ENCODE results near the gene HNF1B.
"Not testable (repeated sequence)": the region's sequence is repeated elsewhere in the genome, so short reads cannot be mapped to it uniquely, and the experiment has no call there.

Gene HNF1B

GRCh38 chr17:37699285-37699973 lies 45.4 kb downstream of the HNF1B start:
- DNase-seq, result no peak

GRCh38 chr17:37698911-37699255 lies 46.0 kb downstream of the HNF1B start:
- no peak for DNase-seq

GRCh38 chr17:37698132-37698910 lies 46.5 kb downstream of the HNF1B start:
- no peak for DNase-seq

GRCh38 chr17:37697381-37697780 lies 47.5 kb downstream of the HNF1B start:
- no peak for DNase-seq

GRCh38 chr17:37696366-37696765 lies 48.5 kb downstream of the HNF1B start:
- no peak for DNase-seq

GRCh38 chr17:37695726-37696125 lies 49.1 kb downstream of the HNF1B start:
- DNase-seq, result no peak

- DNase-seq, result no peak
These were observed 50.1 kb downstream of the HNF1B start for GRCh38 chr17:37694734-37695133.

- no peak for DNase-seq
These were observed 51.5 kb downstream of the HNF1B start for GRCh38 chr17:37693328-37693727.

GRCh38 chr17:37691807-37692206 lies 53.1 kb downstream of the HNF1B start:
- no peak for DNase-seq

- DNase-seq, result no peak
These were observed 55.5 kb downstream of the HNF1B start for GRCh38 chr17:37689317-37689716.

- DNase-seq, result no peak
These were observed 61.3 kb downstream of the HNF1B start for GRCh38 chr17:37683454-37683984.

GRCh38 chr17:37682007-37682406 lies 62.9 kb downstream of the HNF1B start:
- DNase-seq, result no peak

- DNase-seq, result not testable (repeated sequence)
These were observed 64.9 kb downstream of the HNF1B start for GRCh38 chr17:37679995-37680394.

GRCh38 chr17:37678036-37678435 lies 66.8 kb downstream of the HNF1B start:
- DNase-seq, result no peak

- DNase-seq, result no peak
These were observed 67.8 kb downstream of the HNF1B start for GRCh38 chr17:37677021-37677420.

- DNase-seq, result no peak
These were observed 68.5 kb downstream of the HNF1B start for GRCh38 chr17:37676115-37676925.

GRCh38 chr17:37674511-37674910 lies 70.3 kb downstream of the HNF1B start:
- no peak for DNase-seq

GRCh38 chr17:37673386-37673785 lies 71.5 kb downstream of the HNF1B start:
- no peak for DNase-seq

- DNase-seq, result no peak
These were observed 72.2 kb downstream of the HNF1B start for GRCh38 chr17:37672548-37673078.

- no peak for DNase-seq
These were observed 72.9 kb downstream of the HNF1B start for GRCh38 chr17:37671824-37672547.

- DNase-seq, result no peak
These were observed 73.6 kb downstream of the HNF1B start for GRCh38 chr17:37671028-37671823.

- no peak for DNase-seq
These were observed 77.8 kb downstream of the HNF1B start for GRCh38 chr17:37667039-37667438.
